NB4 (cell line): ENCODE data around the gene ORM1.

Experiments used
- MYC ChIP-seq: IDR thresholded peaks from 2 replicates; pipeline ENCODE4 v1.6.1; 2011; ENCODE audit warnings: low read depth, low read length
- POLR2A ChIP-seq: IDR thresholded peaks from 2 replicates; pipeline ENCODE4 v1.6.1; 2011; ENCODE audit warnings: mild to moderate bottlenecking; ENCODE audit not compliant: insufficient read length; ENCODE audit errors: extremely low read depth
- TF ChIP-seq, protein P1 (sequence below): IDR thresholded peaks from one replicate; pipeline ENCODE4 v1.5.1; 2012; ENCODE audit warnings: low read depth, low read length
- TF ChIP-seq, protein P2 (sequence below): IDR thresholded peaks from 2 replicates; pipeline ENCODE4 v1.6.1; 2011; ENCODE audit warnings: low read depth, low read length

DNA sequence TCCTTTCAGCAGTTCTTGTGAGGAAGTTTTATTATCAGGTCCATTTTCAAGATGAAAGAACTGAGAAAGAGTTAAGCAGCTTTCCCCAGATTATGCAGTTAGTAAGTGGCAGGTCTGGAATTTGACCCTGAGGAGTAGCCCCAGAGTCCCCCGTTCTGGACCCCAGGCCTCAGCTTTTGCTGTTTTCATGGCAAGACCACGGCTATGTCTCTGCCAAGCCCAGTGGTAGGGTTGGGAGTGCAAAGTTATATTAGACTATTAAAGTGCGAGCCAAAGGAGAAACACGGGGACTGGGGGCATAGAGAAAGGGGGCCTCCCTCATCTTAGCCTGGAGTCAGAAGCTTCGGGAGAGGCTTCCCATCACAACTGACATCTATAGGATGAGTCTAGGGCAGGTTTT is 19.3 kb upstream of the ORM1 start:
- TF ChIP-seq, protein P1, sequence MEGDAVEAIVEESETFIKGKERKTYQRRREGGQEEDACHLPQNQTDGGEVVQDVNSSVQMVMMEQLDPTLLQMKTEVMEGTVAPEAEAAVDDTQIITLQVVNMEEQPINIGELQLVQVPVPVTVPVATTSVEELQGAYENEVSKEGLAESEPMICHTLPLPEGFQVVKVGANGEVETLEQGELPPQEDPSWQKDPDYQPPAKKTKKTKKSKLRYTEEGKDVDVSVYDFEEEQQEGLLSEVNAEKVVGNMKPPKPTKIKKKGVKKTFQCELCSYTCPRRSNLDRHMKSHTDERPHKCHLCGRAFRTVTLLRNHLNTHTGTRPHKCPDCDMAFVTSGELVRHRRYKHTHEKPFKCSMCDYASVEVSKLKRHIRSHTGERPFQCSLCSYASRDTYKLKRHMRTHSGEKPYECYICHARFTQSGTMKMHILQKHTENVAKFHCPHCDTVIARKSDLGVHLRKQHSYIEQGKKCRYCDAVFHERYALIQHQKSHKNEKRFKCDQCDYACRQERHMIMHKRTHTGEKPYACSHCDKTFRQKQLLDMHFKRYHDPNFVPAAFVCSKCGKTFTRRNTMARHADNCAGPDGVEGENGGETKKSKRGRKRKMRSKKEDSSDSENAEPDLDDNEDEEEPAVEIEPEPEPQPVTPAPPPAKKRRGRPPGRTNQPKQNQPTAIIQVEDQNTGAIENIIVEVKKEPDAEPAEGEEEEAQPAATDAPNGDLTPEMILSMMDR: no peak
- TF ChIP-seq, protein P2, sequence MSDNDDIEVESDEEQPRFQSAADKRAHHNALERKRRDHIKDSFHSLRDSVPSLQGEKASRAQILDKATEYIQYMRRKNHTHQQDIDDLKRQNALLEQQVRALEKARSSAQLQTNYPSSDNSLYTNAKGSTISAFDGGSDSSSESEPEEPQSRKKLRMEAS: no peak
- TF ChIP-seq POLR2A (no peak), MYC (no peak)
